ENCODE measurements around the gene NCMAP.

NCMAP gene

GRCh38 chr1:24570265-24571125 lies 14.6 kb downstream of the NCMAP start:
- DNase-seq (ENCODE audit: low spot score), result no peak

GRCh38 chr1:24572301-24572700 lies 16.4 kb downstream of the NCMAP start:
- DNase-seq (ENCODE audit: low spot score), result no peak

- DNase-seq (ENCODE audit: low spot score), result no peak
These were observed 20.2 kb downstream of the NCMAP start for GRCh38 chr1:24575905-24576587.

GRCh38 chr1:24578846-24579245 lies 23.0 kb downstream of the NCMAP start:
- no peak for DNase-seq (ENCODE audit: low spot score)

- no peak for DNase-seq (ENCODE audit: low spot score)
These were observed 24.9 kb downstream of the NCMAP start for GRCh38 chr1:24580756-24581155.

- DNase-seq (ENCODE audit: low spot score), result no peak
These were observed 28.3 kb downstream of the NCMAP start for GRCh38 chr1:24584171-24584647.

- DNase-seq (ENCODE audit: low spot score), result no peak
These were observed 30.2 kb downstream of the NCMAP start for GRCh38 chr1:24586119-24586518.

GRCh38 chr1:24586970-24587820 lies 31.3 kb downstream of the NCMAP start:
- DNase-seq (ENCODE audit: low spot score), result peak; percentile 20

- no peak for DNase-seq (ENCODE audit: low spot score)
These were observed 32.7 kb downstream of the NCMAP start for GRCh38 chr1:24588573-24588972.

- DNase-seq (ENCODE audit: low spot score), result no peak
These were observed 33.3 kb downstream of the NCMAP start for GRCh38 chr1:24589200-24589599.

- no peak for DNase-seq (ENCODE audit: low spot score)
These were observed 35.9 kb downstream of the NCMAP start for GRCh38 chr1:24591781-24592180.

- no peak for DNase-seq (ENCODE audit: low spot score)
These were observed 38.4 kb downstream of the NCMAP start for GRCh38 chr1:24594328-24594598.

GRCh38 chr1:24596401-24596880 lies 40.6 kb downstream of the NCMAP start:
- DNase-seq (ENCODE audit: low spot score), result no peak

- DNase-seq (ENCODE audit: low spot score), result no peak
These were observed 43.4 kb downstream of the NCMAP start for GRCh38 chr1:24599265-24599664.

GRCh38 chr1:24600551-24600950 lies 44.7 kb downstream of the NCMAP start:
- no peak for DNase-seq (ENCODE audit: low spot score)

GRCh38 chr1:24605534-24606295 lies 49.8 kb downstream of the NCMAP start:
- no peak for DNase-seq (ENCODE audit: low spot score)

GRCh38 chr1:24606296-24606605 lies 50.4 kb downstream of the NCMAP start:
- DNase-seq (ENCODE audit: low spot score), result no peak

- no peak for DNase-seq (ENCODE audit: low spot score)
These were observed 50.7 kb downstream of the NCMAP start for GRCh38 chr1:24606621-24607020.

GRCh38 chr1:24609949-24610517 lies 54.1 kb downstream of the NCMAP start:
- DNase-seq (ENCODE audit: low spot score), result no peak

- no peak for DNase-seq (ENCODE audit: low spot score)
These were observed 63.5 kb downstream of the NCMAP start for GRCh38 chr1:24619376-24619775.

- DNase-seq (ENCODE audit: low spot score), result no peak
These were observed 64.8 kb downstream of the NCMAP start for GRCh38 chr1:24620678-24621077.
